ENCODE data around the gene RBM33. TPM values are rescaled to one million over a fixed set of nuclear protein-coding genes. Genes with fewer than 3 reads are reported as not detected.
A peak's percentile ranks its signal among the peaks of the same experiment; 100 is the strongest.
"Not testable (repeated sequence)": the region's sequence is repeated elsewhere in the genome, so short reads cannot be mapped to it uniquely, and the experiment has no call there.

Gene RBM33
- total RNA-seq, 8 experiments from 2014 or later: 13.3 to 52.0 (median 29.3) TPM

- peaks cover 0 to 8% of the 10 kb centered on the region in 2 donors for H3K4me1 ChIP-seq (replicated peaks in 1 of 2)
- no peak for ATAC-seq (replicated peaks in 6 of 8)
- H3K27ac ChIP-seq: no peak overlapping the region
- WGBS, 10 experiments: 0 to 80% (median 42%) methylated on average over 1 to 2 of the region's 12 CpGs; no CpG with 5 or more reads in 6 of the 10 experiments
- H3K4me3 ChIP-seq: no peak overlapping the region
- in situ Hi-C loops (cut with MboI; ENCODE audit: low pct_unique_long_range_greater_than_20kb in 2 of 9, low sequenced_read_pairs in 9 of 9, unreplicated experiment in 9 of 9): loop anchor here in 4 of 9 experiments (10.0 to 25.0 kb wide), 3 partner anchors 646 to 996 kb away; no protein-coding TSS in a partner anchor
Measured at GRCh38 chr7:155816192-155816508, 171.7 kb downstream of the RBM33 start.

DNA sequence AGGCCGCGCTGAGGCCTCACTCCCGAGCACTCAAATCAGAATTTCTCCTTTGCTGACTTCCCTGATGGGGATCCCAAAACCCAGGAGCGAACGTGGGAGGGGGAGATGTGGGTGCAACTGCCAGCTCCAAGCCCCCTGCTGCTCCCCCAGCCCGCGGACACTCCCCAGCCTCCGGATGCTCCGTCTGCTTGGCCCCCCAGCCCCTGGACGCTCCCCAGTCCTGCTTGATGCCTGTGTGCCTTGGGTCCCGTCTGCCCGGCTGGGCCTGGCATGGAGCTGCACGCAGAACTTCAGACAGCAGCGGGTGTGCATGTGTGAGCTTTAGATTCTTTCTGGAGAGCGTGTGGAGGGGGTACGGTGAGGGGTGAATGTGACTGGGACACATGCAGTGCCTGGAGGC lies 172.5 kb downstream of the RBM33 start:
- H3K4me1 ChIP-seq (replicated peaks in 1 of 2): peaks cover 0 to 6% of the 10 kb centered on the region in 2 donors
- H3K27ac ChIP-seq: no peak overlapping the region
- in situ Hi-C loops (cut with MboI; ENCODE audit: low pct_unique_long_range_greater_than_20kb in 2 of 9, low sequenced_read_pairs in 9 of 9, unreplicated experiment in 9 of 9): loop anchor here in 4 of 9 experiments (10.0 to 25.0 kb wide), 3 partner anchors 645 to 995 kb away; no protein-coding TSS in a partner anchor
- H3K4me3 ChIP-seq: no peak overlapping the region
- no peak for ATAC-seq (replicated peaks in 6 of 8)
- WGBS, 10 experiments: 0 to 77% methylated on average over 2 to 5 of the region's 16 CpGs; no CpG with 5 or more reads in 8 of the 10 experiments

- H3K27ac ChIP-seq; H3K4me3 ChIP-seq; H3K4me1 ChIP-seq (replicated peaks in 1 of 2); ATAC-seq (replicated peaks in 6 of 8): not testable (repeated sequence)
- 63% methylated on average over 2 of the region's 4 CpGs; no CpG with 5 or more reads in 9 of the 10 experiments for WGBS, 10 experiments
- in situ Hi-C loops (cut with MboI; ENCODE audit: low pct_unique_long_range_greater_than_20kb in 2 of 9, low sequenced_read_pairs in 9 of 9, unreplicated experiment in 9 of 9): loop anchor here in 4 of 9 experiments (10.0 to 25.0 kb wide), 3 partner anchors 645 to 995 kb away; no protein-coding TSS in a partner anchor
Measured at GRCh38 chr7:155817515-155817914, 173.1 kb downstream of the RBM33 start.

DNA sequence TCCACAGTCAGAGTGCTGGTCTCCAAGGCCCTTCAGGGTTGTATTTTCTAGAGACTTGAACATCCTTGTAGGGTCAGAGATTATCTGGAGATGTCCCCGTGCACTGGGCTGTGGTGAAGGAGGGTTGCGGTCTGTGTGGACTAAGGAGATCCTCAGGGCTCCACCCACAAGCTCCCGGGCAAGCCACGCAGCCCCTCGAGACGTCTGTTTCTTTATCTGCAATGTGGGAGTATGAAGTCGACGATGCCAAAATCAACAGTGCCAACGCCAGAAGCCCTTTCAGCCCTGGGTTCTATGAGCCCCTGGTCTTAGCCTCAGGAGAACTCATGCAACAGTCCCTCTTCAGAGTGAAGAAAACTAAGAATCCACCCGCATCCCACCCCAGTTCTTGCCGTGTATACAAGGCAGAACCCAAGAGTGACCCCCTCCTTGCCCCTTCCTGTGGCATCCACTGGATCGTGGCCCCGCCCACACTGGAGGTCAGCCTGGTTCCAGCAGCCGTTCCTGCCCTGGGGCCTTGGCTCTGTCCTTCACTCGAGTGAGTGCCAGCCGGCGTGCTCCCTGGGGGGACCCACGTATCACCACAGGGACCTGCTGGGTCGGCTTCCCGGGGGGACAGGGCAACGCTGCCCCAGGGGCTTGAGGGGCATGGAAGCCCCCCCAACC lies 173.8 kb downstream of the RBM33 start:
- no peak overlapping the region for H3K27ac ChIP-seq
- 60 to 80% (median 77%) methylated on average over 1 to 5 of the region's 21 CpGs; no CpG with 5 or more reads in 7 of the 10 experiments for WGBS, 10 experiments
- H3K4me3 ChIP-seq: no peak overlapping the region
- in situ Hi-C loops (cut with MboI; ENCODE audit: low pct_unique_long_range_greater_than_20kb in 2 of 9, low sequenced_read_pairs in 9 of 9, unreplicated experiment in 9 of 9): loop anchor here in 4 of 9 experiments (10.0 to 25.0 kb wide), 3 partner anchors 644 to 994 kb away; no protein-coding TSS in a partner anchor
- no peaks in the 10 kb centered on the region for H3K4me1 ChIP-seq (replicated peaks in 1 of 2)
- no peak for ATAC-seq (replicated peaks in 6 of 8)

GRCh38 chr7:155818820-155819168 lies 174.3 kb downstream of the RBM33 start:
- Histone ChIP-seq H3K4me1 (replicated peaks in 1 of 2) (no peaks in the 10 kb centered on the region), H3K27ac (no peak overlapping the region), H3K4me3 (no peak overlapping the region)
- ATAC-seq (replicated peaks in 6 of 8): no peak
- 65 to 100% (median 80%) methylated on average over 1 to 6 of the region's 6 CpGs; no CpG with 5 or more reads in 5 of the 10 experiments for WGBS, 10 experiments
- in situ Hi-C loops (cut with MboI; ENCODE audit: low pct_unique_long_range_greater_than_20kb in 2 of 9, low sequenced_read_pairs in 9 of 9, unreplicated experiment in 9 of 9): loop anchor here in 4 of 9 experiments (10.0 to 25.0 kb wide), 3 partner anchors 644 to 994 kb away; no protein-coding TSS in a partner anchor

GRCh38 chr7:155819186-155819585 lies 174.7 kb downstream of the RBM33 start:
- no peaks in the 10 kb centered on the region for H3K4me1 ChIP-seq (replicated peaks in 1 of 2)
- H3K4me3 ChIP-seq: no peak overlapping the region
- no peak for ATAC-seq (replicated peaks in 6 of 8)
- in situ Hi-C loops (cut with MboI; ENCODE audit: low pct_unique_long_range_greater_than_20kb in 2 of 9, low sequenced_read_pairs in 9 of 9, unreplicated experiment in 9 of 9): loop anchor here in 4 of 9 experiments (10.0 to 25.0 kb wide), 3 partner anchors 643 to 993 kb away; no protein-coding TSS in a partner anchor
- WGBS, 10 experiments: 50 to 100% (median 85%) methylated on average over 2 to 5 of the region's 12 CpGs; no CpG with 5 or more reads in 5 of the 10 experiments
- no peak overlapping the region for H3K27ac ChIP-seq

- ATAC-seq (replicated peaks in 6 of 8): no peak
- Histone ChIP-seq H3K4me3 (no peak overlapping the region), H3K4me1 (replicated peaks in 1 of 2) (no peaks in the 10 kb centered on the region), H3K27ac (no peak overlapping the region)
- 65% methylated on average over 4 of the region's 18 CpGs; no CpG with 5 or more reads in 9 of the 10 experiments for WGBS, 10 experiments
- in situ Hi-C loops (cut with MboI; ENCODE audit: low pct_unique_long_range_greater_than_20kb in 2 of 9, low sequenced_read_pairs in 9 of 9, unreplicated experiment in 9 of 9): loop anchor here in 3 of 9 experiments (25.0 kb wide), 2 partner anchors 642 to 992 kb away; no protein-coding TSS in a partner anchor
Measured at GRCh38 chr7:155820246-155820645, 175.8 kb downstream of the RBM33 start.

DNA sequence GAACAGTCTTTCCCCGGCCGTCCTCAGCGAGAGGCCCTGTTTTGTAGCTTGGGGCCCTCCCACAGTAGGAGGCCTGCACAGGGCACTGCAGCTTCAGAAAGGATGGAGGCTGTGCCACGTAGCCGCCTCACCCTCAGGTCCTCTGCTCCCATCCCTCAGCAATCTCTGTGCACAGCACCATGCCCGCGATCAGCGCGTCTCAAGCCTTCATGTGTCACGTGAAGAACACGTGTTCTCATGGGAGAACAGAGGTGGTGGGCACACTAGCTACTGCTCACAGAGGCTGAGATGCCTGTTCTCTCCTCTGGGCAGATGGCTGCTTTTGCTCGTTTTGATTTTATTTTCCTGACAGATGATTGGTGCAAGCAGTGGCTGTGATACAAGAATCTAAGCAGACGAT lies 176.3 kb downstream of the RBM33 start:
- in situ Hi-C loops (cut with MboI; ENCODE audit: low pct_unique_long_range_greater_than_20kb in 2 of 9, low sequenced_read_pairs in 9 of 9, unreplicated experiment in 9 of 9): loop anchor here in 3 of 9 experiments (25.0 kb wide), 2 partner anchors 642 to 992 kb away; no protein-coding TSS in a partner anchor

DNA sequence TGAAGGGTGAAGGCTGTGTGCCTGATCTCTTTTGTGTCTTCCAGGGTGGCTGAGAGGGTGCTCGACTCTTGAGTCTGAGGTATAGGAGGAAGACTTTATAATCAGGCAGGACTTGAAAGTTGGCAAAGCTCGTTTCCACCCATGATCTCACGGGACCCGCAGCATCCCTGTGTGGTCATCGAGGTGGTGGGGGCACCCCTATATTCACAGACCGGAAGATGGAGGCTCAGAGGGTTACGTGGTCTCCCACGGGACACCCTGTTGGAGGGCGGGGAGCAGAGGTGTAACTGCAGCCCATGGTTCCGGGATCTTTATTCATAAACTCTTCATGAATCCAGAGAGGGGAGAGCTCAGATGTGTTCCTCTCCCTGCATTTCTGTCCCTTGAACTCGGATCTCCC lies 177.4 kb downstream of the RBM33 start:
- 0 to 80% (median 58%) methylated on average over 1 to 5 of the region's 11 CpGs; no CpG with 5 or more reads in 4 of the 10 experiments for WGBS, 10 experiments
- ATAC-seq (replicated peaks in 6 of 8): no peak
- no peak overlapping the region for H3K27ac ChIP-seq
- in situ Hi-C loops (cut with MboI; ENCODE audit: low pct_unique_long_range_greater_than_20kb in 2 of 9, low sequenced_read_pairs in 9 of 9, unreplicated experiment in 9 of 9): loop anchor here in 3 of 9 experiments (25.0 kb wide), 2 partner anchors 640 to 990 kb away; no protein-coding TSS in a partner anchor
- H3K4me3 ChIP-seq: no peak overlapping the region
- no peaks in the 10 kb centered on the region for H3K4me1 ChIP-seq (replicated peaks in 1 of 2)

More for the DNA sequence above, 176.3 kb downstream of the RBM33 start:
- ATAC-seq (replicated peaks in 6 of 8): no peak
- no peak overlapping the region for H3K4me3 ChIP-seq
- no peak overlapping the region for H3K27ac ChIP-seq
- WGBS, 10 experiments: 0 to 59% (median 40%) methylated on average over 1 to 3 of the region's 13 CpGs; no CpG with 5 or more reads in 4 of the 10 experiments
- H3K4me1 ChIP-seq (replicated peaks in 1 of 2): no peaks in the 10 kb centered on the region

GRCh38 chr7:155824227-155824886 lies 179.9 kb downstream of the RBM33 start:
- in situ Hi-C loops (cut with MboI; ENCODE audit: low pct_unique_long_range_greater_than_20kb in 2 of 9, low sequenced_read_pairs in 9 of 9, unreplicated experiment in 9 of 9): loop anchor here in 3 of 9 experiments (25.0 kb wide), 2 partner anchors 638 to 988 kb away; no protein-coding TSS in a partner anchor
- peak in 3 of 8 experiments; percentile 88 to 92 (median 90) for ATAC-seq (replicated peaks in 6 of 8)
- H3K4me3 ChIP-seq: no peak overlapping the region
- WGBS, 10 experiments: 12 to 100% (median 70%) methylated on average over 1 to 16 of the region's 17 CpGs; no CpG with 5 or more reads in 1 of the 10 experiments
- no peak overlapping the region for H3K27ac ChIP-seq
- H3K4me1 ChIP-seq (replicated peaks in 1 of 2): no peaks in the 10 kb centered on the region

GRCh38 chr7:155825336-155825735 lies 180.9 kb downstream of the RBM33 start:
- no peak for ATAC-seq (replicated peaks in 6 of 8)
- WGBS, 10 experiments: 0 to 80% (median 34%) methylated on average over 1 to 3 of the region's 3 CpGs; no CpG with 5 or more reads in 2 of the 10 experiments
- in situ Hi-C loops (cut with MboI; ENCODE audit: low pct_unique_long_range_greater_than_20kb in 2 of 9, low sequenced_read_pairs in 9 of 9, unreplicated experiment in 9 of 9): no loop called here
- Histone ChIP-seq H3K4me1 (replicated peaks in 1 of 2) (no peaks in the 10 kb centered on the region), H3K27ac (no peak overlapping the region), H3K4me3 (no peak overlapping the region)

DNA sequence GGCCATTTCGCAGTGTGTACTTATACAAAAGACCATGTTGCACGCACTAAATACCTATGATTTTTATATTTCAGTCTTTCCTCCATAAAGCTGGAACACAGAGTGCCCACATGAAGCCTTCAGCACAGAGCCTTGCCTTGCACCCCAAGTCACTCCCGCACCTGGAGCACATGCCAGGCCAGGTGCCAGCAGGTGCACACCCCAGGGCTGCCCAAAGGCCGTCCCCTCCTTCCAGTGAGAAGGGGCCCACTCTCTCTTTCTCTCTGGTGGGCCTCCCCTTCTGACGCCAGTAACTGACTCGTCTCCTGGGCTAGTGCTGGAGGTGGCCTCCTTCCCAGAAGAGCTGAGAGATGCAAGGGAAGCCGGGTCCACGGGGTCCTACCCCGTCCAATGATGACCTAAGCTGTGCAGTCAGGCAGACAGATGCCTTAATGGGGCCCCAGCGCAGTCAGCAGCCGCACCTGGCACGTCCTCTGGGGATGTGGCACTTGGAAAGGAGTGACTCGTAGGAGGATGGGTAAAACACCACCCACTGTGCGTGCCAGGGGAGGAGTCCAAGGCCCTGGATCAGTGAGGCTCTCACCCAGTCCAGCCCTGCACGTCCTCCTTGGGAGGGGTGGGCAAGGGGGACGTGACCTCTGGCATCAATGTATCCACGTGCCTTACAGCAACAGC lies 185.5 kb downstream of the RBM33 start:
- Histone ChIP-seq H3K4me1 (replicated peaks in 1 of 2) (no peaks in the 10 kb centered on the region), H3K4me3 (no peak overlapping the region), H3K27ac (no peak overlapping the region)
- no peak for ATAC-seq (replicated peaks in 6 of 8)
- in situ Hi-C loops (cut with MboI; ENCODE audit: low pct_unique_long_range_greater_than_20kb in 2 of 9, low sequenced_read_pairs in 9 of 9, unreplicated experiment in 9 of 9): no loop called here
- 15 to 92% (median 59%) methylated on average over 1 to 6 of the region's 17 CpGs; no CpG with 5 or more reads in 2 of the 10 experiments for WGBS, 10 experiments

Measured in motor neuron (in vitro differentiated cells).